HG02973 (cell line): ENCODE data around the gene NKD2.

Experiments used
- ATAC-seq: cut with Tn5 transposase; IDR thresholded peaks from one replicate; pipeline ENCODE4 v1.9.1; 2021; ENCODE audit warnings: moderate library complexity; ENCODE audit not compliant: unreplicated experiment

Gene NKD2

DNA sequence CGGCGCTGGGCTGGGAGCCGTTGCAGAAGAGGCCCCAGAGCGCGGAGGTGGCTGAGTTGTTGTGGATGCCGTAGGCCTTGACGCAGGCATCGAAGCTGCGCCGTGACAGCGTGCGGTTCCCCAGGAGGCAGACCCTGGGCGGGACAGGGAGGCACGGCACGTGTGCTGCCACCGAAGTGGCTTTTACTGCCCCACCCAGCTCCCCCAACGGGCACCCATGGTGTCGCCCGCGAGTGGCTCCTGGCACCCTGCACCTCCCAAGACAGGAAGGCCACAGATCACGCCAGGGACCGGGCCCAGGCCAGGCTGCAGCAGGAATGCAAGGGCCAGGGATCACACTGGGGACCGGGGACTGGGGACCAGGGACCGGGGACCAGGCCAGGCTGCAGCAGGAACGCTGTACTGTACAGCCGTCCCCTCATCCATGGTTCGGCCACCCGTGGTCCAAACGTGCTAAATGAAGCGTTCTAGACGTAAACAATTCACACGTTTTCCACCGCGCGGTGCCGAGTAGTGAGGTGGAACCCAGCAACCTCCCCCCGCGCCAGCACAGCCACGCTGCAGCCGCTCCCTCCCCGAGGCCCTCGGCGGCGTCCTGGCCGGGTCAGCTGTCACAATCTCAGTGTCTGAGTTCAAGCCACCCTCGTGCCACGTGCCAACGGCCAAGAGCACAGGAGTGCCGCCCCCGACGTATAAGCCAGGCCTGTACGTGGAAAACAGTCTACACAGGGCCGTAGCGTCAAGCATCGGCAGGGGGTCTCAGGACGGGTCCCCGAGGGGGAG, 75.4 kb downstream of the NKD2 start:
- no peak for ATAC-seq

DNA sequence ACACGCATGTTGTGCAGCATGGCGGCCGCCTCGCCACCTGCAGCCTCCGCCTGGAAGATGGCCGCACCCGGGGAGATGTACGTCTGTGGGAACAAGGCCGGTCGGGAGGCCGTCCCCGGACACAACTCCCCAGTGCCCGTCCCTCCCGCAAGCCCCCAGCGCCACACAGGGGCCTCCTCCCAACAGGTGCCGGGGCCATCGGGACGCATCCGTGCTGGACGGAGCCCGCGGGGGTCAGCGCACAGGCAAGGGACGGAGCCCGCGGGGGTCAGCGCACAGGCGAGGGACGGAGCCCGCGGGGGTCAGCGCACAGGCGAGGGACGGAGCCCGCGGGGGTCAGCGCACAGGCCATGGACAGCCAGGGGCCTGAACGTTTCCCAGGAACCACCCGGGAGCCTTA, 76.8 kb downstream of the NKD2 start:
- no peak for ATAC-seq

DNA sequence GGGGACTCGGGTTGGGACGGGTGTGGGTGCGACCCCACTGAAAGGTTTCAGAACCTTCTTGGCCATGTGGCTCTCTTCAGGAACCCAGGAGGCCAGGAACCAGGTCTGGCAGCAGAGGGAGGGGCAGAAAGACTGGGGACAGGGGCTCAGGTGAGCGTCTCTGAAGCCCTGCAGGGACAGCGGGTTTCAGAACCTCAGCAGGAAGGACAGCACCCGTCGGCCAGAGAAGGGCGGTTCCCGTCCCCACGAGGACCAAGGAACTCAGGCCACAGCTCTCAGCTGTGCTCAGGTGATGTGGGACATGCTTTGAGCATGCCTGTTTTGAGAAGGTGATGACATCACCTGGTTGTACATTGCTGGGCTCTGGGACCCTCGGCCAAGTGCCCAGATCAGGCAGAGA, 77.5 kb downstream of the NKD2 start:
- no peak for ATAC-seq

DNA sequence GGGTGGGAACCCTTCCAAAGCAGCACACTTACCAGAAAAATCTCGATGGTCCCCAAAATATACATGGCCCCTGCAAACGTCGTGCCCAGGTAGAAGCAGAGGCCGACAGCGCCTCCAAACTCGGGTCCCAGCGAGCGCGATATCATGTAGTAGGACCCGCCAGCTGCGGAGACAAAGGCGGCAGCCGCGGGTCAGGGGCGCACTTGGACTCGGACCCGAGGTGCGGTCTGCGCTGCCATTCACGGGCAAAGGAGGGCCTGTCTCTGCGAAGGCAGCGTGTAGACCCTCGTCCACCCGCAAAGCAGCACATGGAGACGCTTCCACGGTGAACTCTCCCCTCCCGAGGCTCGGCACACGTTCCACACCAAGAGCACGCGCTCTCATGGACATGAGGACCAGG, 78.3 kb downstream of the NKD2 start:
- ATAC-seq = no peak

DNA sequence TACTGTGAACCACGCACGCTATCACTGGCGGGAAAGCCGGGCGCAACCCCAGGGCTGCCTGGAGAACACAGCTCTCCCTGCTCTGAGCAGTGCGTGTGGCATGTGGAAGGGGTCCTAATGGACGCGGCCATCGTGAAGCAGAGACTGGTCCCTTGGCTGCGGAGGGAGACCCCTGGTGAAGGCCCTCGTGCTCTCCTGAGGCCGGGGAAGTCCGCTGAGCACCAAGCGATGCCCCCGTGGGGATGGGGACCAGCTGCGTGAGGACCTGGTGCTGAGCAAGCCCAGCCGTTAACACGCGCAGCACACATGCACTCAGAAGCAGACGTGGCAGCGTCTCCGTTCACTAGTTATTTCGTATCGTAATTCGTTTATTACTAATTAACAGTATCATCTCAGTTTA, 78.8 kb downstream of the NKD2 start:
- ATAC-seq = no peak

DNA sequence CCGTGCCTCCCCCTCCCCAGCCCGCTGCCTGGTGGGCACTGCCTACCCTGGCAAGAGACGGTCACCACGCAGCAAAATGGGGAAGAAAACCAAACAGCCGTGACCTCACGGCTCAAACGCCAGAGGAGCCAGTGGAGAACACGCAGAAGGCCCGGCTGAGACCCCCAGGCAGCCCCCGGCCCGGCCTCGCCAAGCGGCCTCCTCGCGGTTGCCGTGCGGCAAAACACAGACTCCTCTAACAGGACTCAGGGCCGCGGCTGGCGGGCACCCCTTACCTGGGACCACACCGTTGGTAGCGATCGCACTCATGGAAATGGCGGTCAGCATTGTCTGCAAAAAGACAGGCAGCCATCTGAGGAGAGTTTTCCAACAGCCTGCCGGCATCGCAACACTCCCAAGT, 79.4 kb downstream of the NKD2 start:
- no peak for ATAC-seq
